ENCODE data around the gene TYK2. TPM values are rescaled to one million over a fixed set of nuclear protein-coding genes. Genes with fewer than 3 reads are reported as not detected.
A peak's percentile ranks its signal among the peaks of the same experiment; 100 is the strongest.

Gene TYK2
- total and polyA plus RNA-seq, 2 experiments from 2014 or later = 126 to 142 TPM

GRCh38 chr19:10334588-10335351 lies 45.6 kb downstream of the TYK2 start:
- peak overlapping the region; percentile 50 for H3K4me3 ChIP-seq
- H3K36me3 ChIP-seq = peaks cover 2% of the 10 kb centered on the region
- H3K9me3 ChIP-seq (ENCODE audit: low read depth) = no peaks in the 10 kb centered on the region
- no peaks in the 10 kb centered on the region for H3K27me3 ChIP-seq
- TF ChIP-seq CTCF (IDR thresholded peaks at IDR 0.05; ENCODE audit: low read depth, low read length) = peak; percentile 21
- peak; percentile 96 to 98 for DNase-seq (ENCODE audit: low read depth in 1 of 2, low spot score in 1 of 2)
- peak overlapping the region; percentile 18 for H3K27ac ChIP-seq
- H3K4me1 ChIP-seq (ENCODE audit: low read depth) = peaks cover 4% of the 10 kb centered on the region

GRCh38 chr19:10333758-10334587 lies 46.4 kb downstream of the TYK2 start:
- TF ChIP-seq CTCF (IDR thresholded peaks at IDR 0.05; ENCODE audit: low read depth, low read length) = no peak
- Histone ChIP-seq H3K27ac (peak overlapping the region; percentile 18), H3K4me1 (ENCODE audit: low read depth) (peaks cover 4% of the 10 kb centered on the region), H3K4me3 (peak overlapping the region; percentile 50), H3K9me3 (ENCODE audit: low read depth) (no peaks in the 10 kb centered on the region), H3K27me3 (no peaks in the 10 kb centered on the region), H3K36me3 (peaks cover 8% of the 10 kb centered on the region)
- DNase-seq (ENCODE audit: low read depth in 1 of 2, low spot score in 1 of 2) = peak; percentile 5 to 21

GRCh38 chr19:10332965-10333757 lies 47.2 kb downstream of the TYK2 start, which contains the start of gene RAVER1:
Gene RAVER1 (minus strand): TSS chr19:10333529. CDS start chr19:10333507, 22 bp downstream.
- no peak for TF ChIP-seq CTCF (IDR thresholded peaks at IDR 0.05; ENCODE audit: low read depth, low read length)

GRCh38 chr19:10332158-10332964 lies 48.0 kb downstream of the TYK2 start:
- Histone ChIP-seq H3K27me3 (no peaks in the 10 kb centered on the region), H3K4me1 (ENCODE audit: low read depth) (peaks cover 4% of the 10 kb centered on the region), H3K27ac (no peak overlapping the region), H3K9me3 (ENCODE audit: low read depth) (no peaks in the 10 kb centered on the region), H3K36me3 (peaks cover 21% of the 10 kb centered on the region), H3K4me3 (peak overlapping the region; percentile 50)
- DNase-seq (ENCODE audit: low read depth in 1 of 2, low spot score in 1 of 2) = no peak
- TF ChIP-seq CTCF (IDR thresholded peaks at IDR 0.05; ENCODE audit: low read depth, low read length) = no peak

More at GRCh38 chr19:10332965-10333757, 47.2 kb downstream of the TYK2 start, which contains the start of gene RAVER1:
- H3K4me1 ChIP-seq (ENCODE audit: low read depth) = peaks cover 4% of the 10 kb centered on the region
- no peaks in the 10 kb centered on the region for H3K9me3 ChIP-seq (ENCODE audit: low read depth)
- no peaks in the 10 kb centered on the region for H3K27me3 ChIP-seq
- DNase-seq (ENCODE audit: low read depth in 1 of 2, low spot score in 1 of 2) = peak; percentile 99
- peak within 1 kb of the TSS; percentile 50 for H3K4me3 ChIP-seq
- peak within 1 kb of the TSS; percentile 88 for H3K27ac ChIP-seq
- peaks cover 13% of the 10 kb centered on the region for H3K36me3 ChIP-seq
